Motor neuron (in vitro differentiated cells): Measurements from ENCODE around the gene KIF5B. TPM values are rescaled to one million over a fixed set of nuclear protein-coding genes. Genes with fewer than 3 reads are reported as not detected.

Source experiments
- ATAC-seq, 8 experiments: fragments of 200-7000 bp; cut with Tn5 transposase; replicated peaks in 6 of 8; 2 replicates each; pipeline ENCODE4 v1.8.0; 2021; ENCODE audit warnings: mild to moderate bottlenecking in 8 of 8, moderate library complexity in 8 of 8
- H3K27ac ChIP-seq, 2 donors: fragments of 250-450 bp; sonication (Bioruptor Pico); 2 replicates each; pipeline ENCODE4 v1.9.0; 2021; ENCODE audit warnings: antibody characterized with exemption in 2 of 2, mild to moderate bottlenecking in 2 of 2, moderate library complexity in 1 of 2
- H3K4me1 ChIP-seq, 2 donors: fragments of 250-450 bp; sonication (Bioruptor Pico); replicated peaks in 1 of 2; 2 replicates each; pipeline ENCODE4 v1.6.1; 2021; ENCODE audit warnings: antibody characterized with exemption in 2 of 2, mild to moderate bottlenecking in 2 of 2, moderate library complexity in 1 of 2
- H3K4me3 ChIP-seq, 5 donors: fragments of 250-450 bp; sonication (Bioruptor Pico); 2 replicates each; pipeline ENCODE4 v1.9.0; 2021; ENCODE audit warnings: antibody characterized with exemption in 5 of 5, mild to moderate bottlenecking in 5 of 5, moderate library complexity in 4 of 5
- WGBS, 10 experiments: fragments of 450-650 bp; shearing (Covaris generic); methylation state at CpG; one replicate each; pipeline ENCODE4 v1.0.0; 2022; 5-methylcytosine and 5-hydroxymethylcytosine counted together
- in situ Hi-C, 9 experiments: fragments of 400-800 bp; cut with MboI; loops; one replicate each; pipeline ENCODE4 v1.15.0; 2021; ENCODE audit warnings: low sequenced_read_pairs in 9 of 9, low pct_unique_long_range_greater_than_20kb in 2 of 9; ENCODE audit not compliant: unreplicated experiment in 9 of 9
- total RNA-seq, 8 experiments: library from RNA; unstranded; fragments of 300-600 nt; gene quantifications; 2 replicates each; pipeline versions ENCODE4 v1.2.3 to v1.2.4, GENCODE V29; 2022

Gene KIF5B
- total RNA-seq, 8 experiments from 2014 or later: 86.4 to 139 (median 115) TPM

DNA sequence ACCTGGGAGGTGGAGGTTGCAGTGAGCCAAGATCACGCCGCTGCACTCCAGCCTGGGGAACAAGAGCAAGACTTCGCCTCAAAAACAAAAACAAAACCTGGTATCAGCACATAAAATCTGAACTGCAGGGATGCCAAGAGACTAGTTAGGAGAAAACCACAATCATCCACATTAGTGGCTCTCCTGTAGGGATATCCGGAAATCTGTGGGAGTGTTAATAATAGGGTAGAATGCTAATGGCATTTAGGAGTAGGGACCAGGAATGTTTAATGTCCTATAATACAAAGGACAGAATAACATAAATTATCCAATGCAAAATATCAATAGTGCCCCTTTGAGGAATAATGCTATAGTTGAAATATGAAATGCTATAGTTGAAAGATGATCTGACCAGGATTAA lies 24.3 kb downstream of the KIF5B start:
- in situ Hi-C loops: no loop called here
- 94 to 100% (median 98%) methylated on average over 1 to 4 of the region's 4 CpGs; no CpG with 5 or more reads in 6 of the 10 experiments for WGBS, 10 experiments
- no peak overlapping the region for H3K4me3 ChIP-seq
- no peaks in the 10 kb centered on the region for H3K4me1 ChIP-seq
- H3K27ac ChIP-seq: no peak overlapping the region
- ATAC-seq: no peak

DNA sequence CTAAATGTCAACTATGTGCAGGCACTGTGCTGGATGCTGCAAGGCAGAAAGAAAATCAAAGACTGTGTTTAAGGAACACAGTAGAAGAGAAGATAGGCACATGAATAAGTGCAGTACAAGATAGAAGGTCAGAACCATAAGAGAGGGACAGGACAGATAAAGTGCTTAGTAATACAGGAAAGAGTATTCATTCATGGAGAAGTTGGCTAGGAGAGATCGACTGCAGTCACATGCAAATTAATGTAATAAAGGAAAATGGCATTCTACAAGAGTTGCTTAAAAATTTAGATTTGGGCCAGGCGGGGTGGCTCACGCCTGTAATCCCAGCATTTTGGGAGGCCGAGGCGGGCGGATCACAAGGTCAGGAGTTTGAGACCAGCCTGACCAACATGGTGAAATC lies 24.8 kb downstream of the KIF5B start:
- in situ Hi-C loops: no loop called here
- H3K4me1 ChIP-seq: no peaks in the 10 kb centered on the region
- no peak overlapping the region for H3K27ac ChIP-seq
- peak in 2 of 8 experiments; percentile 58 to 67 for ATAC-seq
- 13 to 100% (median 57%) methylated on average over 1 to 5 of the region's 6 CpGs; no CpG with 5 or more reads in 3 of the 10 experiments for WGBS, 10 experiments
- H3K4me3 ChIP-seq: no peak overlapping the region

GRCh38 chr10:32028710-32029109 lies 27.5 kb downstream of the KIF5B start:
- Histone ChIP-seq H3K4me3 (no peak overlapping the region), H3K4me1 (no peaks in the 10 kb centered on the region), H3K27ac (no peak overlapping the region)
- ATAC-seq: no peak
- in situ Hi-C loops: no loop called here
- WGBS, 10 experiments: 0 to 100% (median 29%) methylated on average over 1 of the region's 1 CpG; no CpG with 5 or more reads in 1 of the 10 experiments

DNA sequence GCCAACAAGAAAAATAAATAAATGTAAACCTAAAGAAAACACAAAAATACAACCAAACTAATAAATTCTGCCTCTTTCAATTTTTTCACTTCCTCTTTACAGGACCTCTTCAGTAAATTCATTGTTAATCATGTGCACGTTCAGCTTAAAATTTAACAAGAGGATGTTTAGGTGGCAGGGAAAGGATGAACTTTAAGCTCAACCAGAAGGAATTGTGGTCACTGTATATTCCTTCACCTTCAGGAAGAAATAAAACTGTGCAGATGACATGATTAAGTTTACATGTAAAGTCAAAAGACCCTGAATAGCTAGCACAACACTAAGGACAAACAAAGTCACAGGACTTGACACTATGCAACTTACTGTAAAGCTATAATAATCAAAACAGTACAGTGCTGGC lies 33.0 kb downstream of the KIF5B start:
- in situ Hi-C loops: no loop called here
- Histone ChIP-seq H3K27ac (no peak overlapping the region), H3K4me1 (no peaks in the 10 kb centered on the region), H3K4me3 (no peak overlapping the region)
- no peak for ATAC-seq
- WGBS, 10 experiments: 42 to 100% (median 100%) methylated on average over 1 of the region's 1 CpG; no CpG with 5 or more reads in 2 of the 10 experiments

- in situ Hi-C loops: no loop called here
- Histone ChIP-seq H3K27ac (no peak overlapping the region), H3K4me1 (no peaks in the 10 kb centered on the region), H3K4me3 (no peak overlapping the region)
- 91 to 100% (median 96%) methylated on average over 1 to 11 of the region's 11 CpGs for WGBS, 10 experiments
- no peak for ATAC-seq
Measured at GRCh38 chr10:32017044-32017443, 39.2 kb downstream of the KIF5B start.

DNA sequence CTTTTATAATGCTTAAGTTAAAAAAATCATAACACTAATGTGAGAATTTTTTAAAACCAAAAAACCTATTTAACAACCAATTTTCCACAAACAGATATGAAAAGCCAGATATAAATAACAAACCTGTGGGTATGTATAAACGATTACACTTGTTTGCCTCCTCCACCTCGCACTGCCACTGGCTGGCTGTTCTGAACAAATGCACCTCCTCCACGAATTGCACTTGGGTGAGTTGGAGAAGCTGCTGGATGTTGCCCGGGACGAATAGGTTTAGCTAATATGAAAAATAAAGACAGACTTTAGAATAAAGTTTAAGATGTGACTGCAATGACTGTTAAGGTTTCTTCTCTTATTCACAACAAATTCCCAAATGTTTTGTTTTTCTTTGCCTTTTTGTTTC lies 40.8 kb downstream of the KIF5B start:
- whole genome bisulfite sequencing, 10 experiments: 78 to 100% (median 93%) methylated on average over 2 to 5 of the region's 5 CpGs
- ATAC-seq: no peak
- H3K4me1 ChIP-seq: no peaks in the 10 kb centered on the region
- no peak overlapping the region for H3K27ac ChIP-seq
- H3K4me3 ChIP-seq: no peak overlapping the region
- in situ Hi-C loops: no loop called here

- Histone ChIP-seq H3K4me1 (peaks cover 11 to 19% of the 10 kb centered on the region in 2 donors), H3K4me3 (no peak overlapping the region), H3K27ac (no peak overlapping the region)
- no peak for ATAC-seq
- WGBS, 10 experiments: 86 to 100% (median 94%) methylated on average over 2 of the region's 2 CpGs; no CpG with 5 or more reads in 1 of the 10 experiments
- in situ Hi-C loops: no loop called here
Measured at GRCh38 chr10:32007026-32007425, 49.2 kb downstream of the KIF5B start.

DNA sequence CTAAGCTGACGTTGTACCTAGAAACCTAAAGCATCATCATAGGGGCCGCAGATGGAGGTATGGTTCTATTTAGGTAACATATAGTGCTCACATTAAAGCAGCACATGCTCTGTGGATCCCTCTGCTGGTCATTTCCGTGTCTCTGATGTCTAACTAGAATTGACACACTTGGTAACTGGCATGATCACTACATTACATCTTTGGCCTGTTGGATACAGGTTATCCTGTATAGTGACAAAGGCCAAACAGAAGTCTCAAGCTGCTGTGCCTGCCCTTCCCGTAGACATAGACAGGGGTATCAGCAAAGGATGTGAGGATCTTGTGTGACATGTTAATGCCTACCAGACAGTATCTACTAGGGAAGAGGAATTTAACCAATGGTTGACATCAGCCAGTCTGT lies 51.2 kb downstream of the KIF5B start:
- in situ Hi-C loops: no loop called here
- H3K4me3 ChIP-seq: no peak overlapping the region
- peak in 6 of 8 experiments; percentile 6 to 57 (median 32) for ATAC-seq
- H3K27ac ChIP-seq: no peak overlapping the region
- WGBS, 10 experiments: 0 to 100% (median 50%) methylated on average over 1 to 4 of the region's 4 CpGs; no CpG with 5 or more reads in 1 of the 10 experiments
- H3K4me1 ChIP-seq: peaks cover 11 to 19% of the 10 kb centered on the region in 2 donors

DNA sequence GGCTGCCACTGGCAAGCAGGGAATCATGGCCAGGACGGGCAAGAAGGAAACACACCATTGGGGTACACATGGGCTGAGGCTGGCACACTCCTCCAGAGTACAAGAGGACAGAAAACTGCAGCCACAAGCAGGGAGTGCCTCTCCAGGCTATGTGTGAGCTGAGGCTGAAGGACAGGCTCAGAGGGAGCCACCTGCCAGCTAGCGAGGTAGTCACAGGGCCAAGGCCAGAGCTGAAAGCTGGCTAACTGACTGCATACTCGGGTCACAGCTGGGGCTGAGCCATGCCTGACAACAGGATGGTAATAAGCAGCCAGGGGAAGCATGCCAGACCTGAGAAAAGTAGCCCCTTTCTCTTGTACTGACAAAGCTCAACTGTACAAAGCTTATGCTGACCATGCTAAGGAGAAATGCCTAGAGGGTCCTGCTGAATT lies 52.0 kb downstream of the KIF5B start:
- Histone ChIP-seq H3K27ac (no peak overlapping the region), H3K4me1 (peaks cover 20 to 26% of the 10 kb centered on the region in 2 donors), H3K4me3 (no peak overlapping the region)
- in situ Hi-C loops: no loop called here
- 50% methylated on average over 1 of the region's 3 CpGs; no CpG with 5 or more reads in 9 of the 10 experiments for WGBS, 10 experiments
- peak in 7 of 8 experiments; percentile 5 to 82 (median 79) for ATAC-seq

DNA sequence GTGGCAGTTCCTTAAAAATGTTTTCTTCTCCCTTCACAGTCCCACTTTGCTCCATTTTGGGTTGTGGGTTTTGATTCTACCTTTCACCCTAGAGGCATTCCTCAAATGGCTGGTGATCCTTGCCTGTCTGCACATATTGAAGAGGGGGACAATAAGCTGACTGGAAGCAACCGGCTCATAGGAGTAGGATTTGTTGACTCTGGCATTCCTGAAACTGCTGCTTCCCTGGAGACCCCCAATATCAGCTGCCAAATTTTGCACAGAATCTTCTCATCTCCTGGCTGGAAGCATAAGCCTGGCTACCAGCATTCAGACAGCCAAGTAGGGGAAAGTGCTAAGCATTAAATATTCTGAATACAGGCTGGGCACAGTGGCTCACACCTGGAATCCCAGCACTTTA lies 53.7 kb downstream of the KIF5B start:
- peak in 1 of 8 experiments; percentile 50 for ATAC-seq
- Histone ChIP-seq H3K27ac (no peak overlapping the region), H3K4me3 (no peak overlapping the region), H3K4me1 (peaks cover 24 to 31% of the 10 kb centered on the region in 2 donors)
- 20 to 67% (median 34%) methylated on average over 1 of the region's 1 CpG; no CpG with 5 or more reads in 4 of the 10 experiments for WGBS, 10 experiments
- in situ Hi-C loops: no loop called here

DNA sequence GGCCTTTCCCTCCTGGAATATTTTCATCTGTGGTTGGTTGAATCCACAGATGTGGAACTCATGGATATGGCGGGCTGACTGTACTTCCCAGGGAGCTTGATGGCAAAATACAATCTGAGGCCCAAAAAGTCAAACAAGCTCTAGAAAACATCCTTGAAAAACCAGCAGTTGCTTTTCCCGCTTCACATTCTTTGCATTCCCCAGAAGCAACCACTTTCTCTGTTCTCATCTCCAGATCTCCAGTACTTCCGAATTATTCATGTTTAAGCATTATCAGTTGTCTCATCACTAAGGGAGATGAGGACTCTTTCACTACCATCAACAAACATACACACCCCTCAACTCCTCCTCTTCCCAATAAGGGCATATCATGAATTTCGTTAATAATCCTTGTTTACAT lies 55.3 kb downstream of the KIF5B start:
- peak in 3 of 8 experiments; percentile 59 to 69 (median 66) for ATAC-seq
- H3K27ac ChIP-seq: no peak overlapping the region
- in situ Hi-C loops: no loop called here

GRCh38 chr10:31999836-32000235 lies 56.4 kb downstream of the KIF5B start:
- ATAC-seq: no peak
- WGBS, 10 experiments: 62 to 100% (median 93%) methylated on average over 1 to 3 of the region's 3 CpGs; no CpG with 5 or more reads in 2 of the 10 experiments
- in situ Hi-C loops: no loop called here
- no peak overlapping the region for H3K27ac ChIP-seq
- peaks cover 24 to 31% of the 10 kb centered on the region in 2 donors for H3K4me1 ChIP-seq
- no peak overlapping the region for H3K4me3 ChIP-seq

More for the DNA sequence above, 55.3 kb downstream of the KIF5B start:
- Histone ChIP-seq H3K4me1 (peaks cover 24 to 31% of the 10 kb centered on the region in 2 donors), H3K4me3 (no peak overlapping the region)
- WGBS, 10 experiments: 33 to 100% (median 53%) methylated on average over 1 to 4 of the region's 4 CpGs; no CpG with 5 or more reads in 1 of the 10 experiments

DNA sequence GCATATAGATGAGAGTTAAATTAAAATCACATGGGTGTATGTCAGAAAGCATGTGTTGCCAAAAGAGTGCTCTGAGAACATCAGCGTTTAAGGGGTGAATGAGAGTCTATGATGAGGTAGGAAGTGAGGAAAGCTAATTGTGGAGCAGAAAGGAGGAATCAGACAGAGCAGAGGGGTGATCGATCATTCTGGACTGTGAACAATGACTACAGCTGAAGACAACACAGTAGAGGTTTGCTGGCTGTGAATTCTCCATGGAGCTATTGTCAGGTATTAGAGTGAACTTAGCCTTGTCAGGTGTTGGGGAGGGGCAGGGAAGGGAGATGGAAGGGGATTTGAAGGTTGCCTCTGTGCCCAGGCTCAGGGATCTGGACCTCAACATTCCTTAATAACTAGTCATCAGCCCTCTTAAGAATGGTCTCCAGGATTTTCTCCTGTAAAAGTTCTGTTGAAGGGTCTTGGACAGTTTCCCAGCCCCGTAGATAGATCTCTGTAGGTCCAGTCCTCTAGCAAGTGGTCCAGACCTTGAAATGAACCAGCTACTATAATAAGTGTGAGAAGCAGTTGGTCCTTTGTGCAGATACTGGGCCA lies 57.1 kb downstream of the KIF5B start:
- in situ Hi-C loops: no loop called here
- H3K27ac ChIP-seq: no peak overlapping the region
- H3K4me3 ChIP-seq: no peak overlapping the region
- WGBS, 10 experiments: 0 to 90% (median 46%) methylated on average over 1 to 3 of the region's 3 CpGs; no CpG with 5 or more reads in 1 of the 10 experiments
- ATAC-seq: peak in 5 of 8 experiments; percentile 28 to 66 (median 64)
- peaks cover 22 to 25% of the 10 kb centered on the region in 2 donors for H3K4me1 ChIP-seq

- Histone ChIP-seq H3K27ac (no peak overlapping the region), H3K4me1 (peaks cover 12% of the 10 kb centered on the region in 2 donors), H3K4me3 (no peak overlapping the region)
- in situ Hi-C loops: no loop called here
- ATAC-seq: no peak
- WGBS, 10 experiments: 0 to 92% (median 71%) methylated on average over 1 to 6 of the region's 6 CpGs; no CpG with 5 or more reads in 2 of the 10 experiments
Measured at GRCh38 chr10:31994926-31995325, 61.3 kb downstream of the KIF5B start.
